Measurements from ENCODE around the gene CISH.

The CISH gene

DNA sequence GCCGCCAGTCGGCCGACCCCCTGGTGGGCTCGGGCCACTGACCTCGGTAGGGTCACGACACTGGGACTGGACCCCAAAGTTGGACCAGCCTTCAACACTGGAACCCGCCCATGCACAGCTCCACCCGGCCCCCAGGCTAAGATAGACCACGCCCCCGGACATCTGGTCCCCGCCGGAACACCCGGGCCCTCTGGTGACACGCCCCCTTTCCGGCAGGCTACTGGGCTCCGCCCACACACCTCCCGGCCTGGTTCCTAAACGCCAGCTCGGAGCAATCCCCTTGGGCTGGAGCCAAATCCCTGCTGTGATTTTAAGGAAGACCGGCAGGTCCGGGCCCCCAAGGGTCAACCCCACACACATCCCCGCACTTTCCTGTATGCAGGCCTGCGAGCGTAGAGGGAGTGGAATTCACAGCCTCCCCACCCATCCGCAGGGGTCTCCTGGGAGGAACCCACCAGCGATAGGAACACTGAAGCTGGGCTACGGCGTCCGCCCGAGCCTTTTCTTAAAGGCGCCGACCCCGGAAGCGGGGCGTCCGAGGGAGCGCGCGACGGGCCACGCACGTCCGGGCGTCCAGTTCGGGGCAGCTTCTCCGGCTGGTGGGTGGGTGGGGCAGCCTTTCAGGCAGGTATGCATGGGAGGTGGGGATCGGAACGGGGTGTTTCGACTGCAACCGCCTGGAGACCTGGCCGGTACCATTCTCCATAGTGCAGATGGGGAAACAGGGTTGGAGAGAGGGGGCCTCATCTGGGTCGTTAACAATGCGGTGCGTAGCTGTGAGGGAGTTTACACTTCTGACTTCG is 42.4 kb downstream of the CISH start, which contains the start of gene HEMK1:
Gene HEMK1, plus strand, starts transcription at position 576 of the 803 bp plus-strand sequence. CDS start 1,583 bp downstream, outside the sequence.
- DNase-seq: peak; percentile 94

DNA sequence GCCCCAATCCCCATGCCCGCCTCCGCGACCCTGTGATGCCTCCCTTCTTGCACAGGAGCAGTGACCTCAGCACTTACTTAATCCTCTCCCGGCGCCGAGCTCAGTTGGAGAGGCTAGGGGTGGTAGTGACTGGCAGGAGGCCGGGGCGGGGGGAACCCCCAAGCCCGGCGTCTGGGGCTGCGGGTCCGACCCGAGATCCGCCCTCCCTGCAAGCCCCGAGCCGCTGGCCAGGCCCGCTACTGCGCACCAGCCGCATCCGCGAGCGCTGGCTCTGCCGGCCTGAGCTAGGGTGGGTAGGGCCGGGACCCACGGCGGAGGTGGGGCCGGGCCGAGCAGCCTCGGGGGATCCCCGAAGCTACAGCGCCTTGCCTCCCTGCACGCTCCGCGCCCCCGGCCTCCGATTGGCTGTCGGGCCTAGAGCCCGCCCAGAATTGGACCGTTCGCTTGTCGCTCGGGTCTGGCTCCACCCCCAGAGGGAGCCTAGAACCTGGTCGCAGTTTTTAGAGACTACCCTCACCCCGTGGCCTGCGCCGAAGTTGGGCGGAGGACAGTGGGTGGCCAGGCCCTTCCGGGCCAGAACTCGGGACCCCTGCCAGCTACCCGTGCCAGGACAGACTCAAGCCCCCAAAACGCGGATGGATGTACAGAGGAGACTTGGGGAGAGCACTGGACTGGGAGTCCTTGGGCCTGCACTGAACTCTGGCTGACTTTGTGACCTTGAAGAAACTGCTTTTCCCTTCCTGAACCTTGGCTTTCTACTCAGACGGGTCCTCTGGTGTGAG is 44.0 kb downstream of the CISH start, which contains the start of gene C3orf18:
Gene C3orf18, minus strand, starts transcription at position 362 of the 782 bp plus-strand sequence. CDS start 2,048 bp downstream, outside the sequence.
- DNase-seq: peak; percentile 90

DNA sequence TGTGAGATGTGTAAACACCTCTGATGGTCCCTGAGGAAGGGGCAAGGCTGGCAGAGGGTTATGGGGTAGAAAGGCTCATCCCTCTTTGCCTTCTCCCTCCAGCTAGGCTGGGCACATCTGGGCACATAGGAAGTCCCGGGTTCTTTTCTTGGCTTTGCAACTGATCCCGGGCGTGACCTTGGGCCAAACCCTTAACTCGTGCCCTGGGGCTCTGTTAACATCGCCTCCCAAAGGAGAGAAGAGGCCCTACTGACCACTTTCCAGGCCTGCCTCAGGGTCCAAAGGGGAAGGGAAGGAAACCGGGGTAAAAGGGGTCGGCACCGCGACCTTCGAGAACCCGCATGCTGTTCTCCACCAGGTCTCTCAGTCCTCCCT is 44.6 kb downstream of the CISH start:
- DNase-seq: no peak

DNA sequence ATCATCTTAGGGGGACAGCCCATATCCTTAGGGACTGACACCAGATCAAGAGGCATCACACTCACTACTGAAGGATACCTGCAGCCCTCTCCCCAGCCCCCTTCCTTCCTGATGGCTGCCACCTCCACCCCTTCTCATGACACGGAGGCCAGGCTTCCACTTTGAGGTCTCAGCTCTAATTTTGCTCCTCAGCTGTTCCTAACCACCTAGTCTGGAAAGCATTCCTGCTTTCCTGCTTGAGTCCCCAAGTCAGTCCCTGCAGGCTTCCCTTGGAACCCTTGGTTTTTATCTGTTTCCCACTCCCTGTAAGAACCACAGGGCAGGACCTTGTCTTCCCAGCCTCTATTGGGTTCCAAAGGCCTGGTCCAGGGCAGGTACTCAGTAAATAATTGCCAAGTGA is 47.3 kb downstream of the CISH start:
- DNase-seq: no peak

DNA sequence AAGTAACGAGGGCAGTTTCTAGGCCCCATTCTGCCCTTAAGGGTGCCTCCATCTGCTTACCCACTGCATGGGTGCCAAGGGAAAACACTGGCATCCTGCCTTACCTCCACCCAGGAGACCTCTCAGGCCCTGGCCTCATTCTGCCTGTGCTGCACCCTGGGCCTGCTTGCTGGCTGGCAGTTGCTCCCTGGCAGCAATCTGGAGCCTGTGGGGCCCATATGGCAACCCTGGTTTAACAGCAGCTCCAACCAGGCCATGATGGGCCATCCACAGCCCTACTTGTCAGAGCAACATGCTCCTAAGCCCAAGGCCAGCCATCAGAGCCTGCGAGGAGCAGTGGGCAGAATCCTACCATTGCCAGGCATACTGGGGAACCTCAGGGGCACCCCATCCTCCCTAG is 47.7 kb downstream of the CISH start:
- no peak for DNase-seq

DNA sequence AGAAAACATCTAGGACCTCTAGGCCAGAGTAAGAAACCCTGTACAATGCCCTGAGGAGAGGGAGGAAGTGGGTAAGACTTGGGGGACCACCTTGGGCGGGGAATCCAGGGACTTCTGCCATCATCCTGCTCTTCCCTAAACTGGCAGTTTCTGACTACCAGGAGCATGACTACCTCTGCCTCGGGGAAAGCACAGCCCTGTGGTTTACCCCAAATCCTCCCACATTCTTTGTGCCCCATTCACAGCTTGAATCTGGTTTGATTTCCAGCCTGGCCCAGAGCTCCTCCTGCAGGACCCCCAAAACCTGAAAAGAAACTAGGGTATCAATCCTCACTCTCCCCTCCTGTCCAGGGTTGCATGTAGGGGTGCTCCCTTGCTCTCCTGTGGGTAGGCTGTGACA is 48.7 kb downstream of the CISH start:
- peak; percentile 68 for DNase-seq

DNA sequence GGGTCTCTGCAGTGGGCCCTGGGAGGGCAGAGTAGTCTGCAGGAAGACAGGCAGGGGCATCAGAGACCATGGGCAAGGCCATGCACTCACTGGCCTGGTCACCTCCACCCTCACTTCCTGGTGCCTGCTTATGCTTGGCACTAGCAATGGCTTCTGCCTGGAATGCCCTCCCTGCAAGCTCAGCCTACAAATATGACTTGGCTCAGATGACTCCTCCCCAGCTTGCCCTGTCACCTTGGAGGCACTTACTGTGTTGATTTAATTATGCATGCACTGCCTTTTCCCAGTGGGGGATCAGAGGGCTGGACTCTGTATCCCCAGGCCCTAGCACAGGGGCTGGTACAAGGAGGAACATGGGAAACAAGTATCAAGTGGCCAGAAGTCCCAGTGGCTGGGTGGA is 51.9 kb downstream of the CISH start:
- DNase-seq: no peak

DNA sequence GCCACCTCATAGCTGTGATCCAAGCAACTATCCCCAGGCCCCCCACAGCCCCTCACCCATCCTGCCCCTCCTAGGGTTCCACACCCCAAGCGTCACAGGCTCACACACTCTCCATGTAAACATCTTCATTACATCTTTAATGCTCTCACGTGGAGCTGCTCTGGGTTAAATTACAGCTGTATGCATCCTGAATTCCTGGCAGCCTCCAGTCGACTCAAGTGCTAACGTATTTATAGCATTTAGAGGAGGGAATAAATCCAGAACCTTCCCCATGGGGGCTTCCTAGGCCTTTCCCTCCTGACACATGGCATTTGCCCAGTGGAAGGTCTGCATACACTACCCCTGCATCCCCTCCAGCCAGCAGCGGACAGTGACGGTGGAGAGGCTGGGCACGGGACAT is 53.7 kb downstream of the CISH start:
- DNase-seq: no peak

DNA sequence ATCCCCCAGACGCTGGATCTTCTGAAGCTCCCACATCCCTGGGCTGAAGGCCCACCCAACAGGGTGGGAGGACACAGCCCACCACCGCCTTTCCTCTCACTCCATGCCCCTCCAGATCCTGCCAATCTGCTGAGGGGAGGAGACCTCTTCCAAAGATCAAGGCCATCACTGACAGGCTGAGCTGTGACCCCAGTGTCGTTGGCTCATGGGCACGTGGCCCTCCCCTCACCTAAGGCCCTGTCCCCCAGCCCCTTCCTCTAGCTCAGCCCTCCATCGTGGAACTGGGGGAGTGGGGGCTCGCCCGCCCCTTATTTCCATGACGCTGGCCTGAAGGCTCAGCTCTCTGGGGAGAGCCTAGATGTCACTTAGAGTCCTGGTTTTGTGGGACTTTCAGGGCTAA is 54.5 kb downstream of the CISH start:
- no peak for DNase-seq
